OCI-LY3 (cell line): ENCODE data around the gene CACNA1A.

ENCODE experiments used
- H2AFZ ChIP-seq: fragments of 200-600, 300-600 bp; shearing (Covaris generic); 2 replicates; pipeline ENCODE4 v1.6.0; 2014; ENCODE audit warnings: antibody characterized with exemption, low read depth, low read length
- H3K27ac ChIP-seq: fragments of 200-600, 300-600 bp; sonication (generic); 2 replicates; pipeline ENCODE4 v1.5.1; 2014; ENCODE audit warnings: mild to moderate bottlenecking, low read length, moderate library complexity, mixed read lengths
- H3K27me3 ChIP-seq: fragments of 200-600, 300-600 bp; sonication (generic); 2 replicates; pipeline ENCODE4 v1.6.1; 2014; ENCODE audit warnings: low read depth, low read length, mixed read lengths
- H3K36me3 ChIP-seq: fragments of 200-600, 300-600 bp; sonication (generic); replicated peaks from 2 replicates; pipeline ENCODE3; 2014; ENCODE audit warnings: low read depth, low read length, mixed read lengths
- H3K4me1 ChIP-seq: fragments of 300-600, 200-600 bp; sonication (generic); 2 replicates; pipeline ENCODE4 v1.6.1; 2014; ENCODE audit warnings: low read length, mixed read lengths
- H3K4me2 ChIP-seq: fragments of 200-600, 300-600 bp; sonication (generic); 2 replicates; pipeline ENCODE4 v1.6.1; 2014; ENCODE audit warnings: low read length, mixed read lengths
- H3K4me3 ChIP-seq: fragments of 300-600, 200-600 bp; sonication (generic); 2 replicates; pipeline ENCODE4 v1.5.1; 2014; ENCODE audit warnings: antibody characterized with exemption, mild to moderate bottlenecking, low read length, moderate library complexity
- H3K79me2 ChIP-seq: fragments of 300-600, 200-600 bp; shearing (Covaris generic); 2 replicates; pipeline ENCODE4 v1.6.1; 2014; ENCODE audit warnings: mild to moderate bottlenecking, low read length, mixed read lengths
- H3K9ac ChIP-seq: fragments of 300-600, 200-600 bp; shearing (Covaris generic); 2 replicates; pipeline ENCODE4 v1.6.0; 2014; ENCODE audit warnings: mild to moderate bottlenecking, low read length, moderate library complexity
- H3K9me3 ChIP-seq: fragments of 200-600, 300-600 bp; shearing (Covaris generic); 2 replicates; pipeline ENCODE4 v1.6.1; 2014; ENCODE audit warnings: low read length, mixed read lengths; ENCODE audit not compliant: insufficient read depth
- H4K20me1 ChIP-seq: fragments of 200-600, 300-600 bp; sonication (generic); 2 replicates; pipeline ENCODE4 v1.6.1; 2016; ENCODE audit warnings: low read length, mixed read lengths; ENCODE audit not compliant: insufficient read depth
- EZH2phosphoT487 ChIP-seq: fragments of 200-600 bp; shearing (Covaris generic); IDR thresholded peaks from 2 replicates; pipeline ENCODE4 v1.6.1; 2018; ENCODE audit warnings: antibody characterized with exemption, mixed run types, low read depth
- TF ChIP-seq, protein P1 (sequence below): fragments of 200-600, 300-600 bp; sonication (generic); IDR thresholded peaks from 2 replicates; pipeline ENCODE4 v1.5.1; 2014; ENCODE audit warnings: antibody characterized with exemption, low read length, low read depth

Gene CACNA1A

DNA sequence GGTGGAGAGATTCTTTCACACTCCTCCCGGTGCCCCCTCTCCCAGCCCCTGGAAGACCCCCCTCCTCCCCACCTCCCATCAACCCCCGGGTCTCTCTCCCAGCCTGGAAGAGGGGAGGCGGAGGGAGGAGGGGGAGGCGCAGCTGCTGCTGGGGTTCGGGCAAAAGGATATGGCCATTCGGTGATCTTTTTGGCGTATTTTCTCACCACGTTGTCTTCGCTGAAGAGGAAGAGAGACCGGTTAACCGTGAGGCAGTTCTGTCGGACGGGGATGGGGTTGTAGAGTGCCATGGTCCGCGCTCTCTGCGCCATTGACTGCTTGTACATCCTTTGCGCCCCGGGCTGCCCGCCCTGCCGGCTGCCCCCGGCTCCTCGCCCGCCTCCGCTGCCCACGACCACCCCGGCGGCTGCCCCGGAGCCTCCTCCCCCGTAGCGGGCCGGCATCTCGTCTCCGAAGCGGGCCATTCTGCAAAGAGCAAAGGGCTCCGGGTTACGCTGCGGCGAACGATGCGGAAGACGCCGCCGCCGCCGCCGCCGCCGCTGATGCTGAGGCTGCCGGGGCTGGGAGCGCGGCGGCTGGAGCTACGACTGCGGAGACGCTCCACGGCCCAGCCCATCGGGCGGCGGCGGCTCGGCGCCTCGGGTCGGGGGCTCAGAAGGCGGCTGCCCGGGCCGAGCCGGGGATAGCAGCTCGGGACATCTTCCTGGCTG lies 363 bp downstream of the CACNA1A start:
- H3K4me1 ChIP-seq = no peaks in the 10 kb centered on the region
- no peaks in the 10 kb centered on the region for H3K9me3 ChIP-seq
- H3K9ac ChIP-seq = no peak overlapping the region
- H3K79me2 ChIP-seq = no peaks in the 10 kb centered on the region
- H4K20me1 ChIP-seq = no peaks in the 10 kb centered on the region
- no peak overlapping the region for H2AFZ ChIP-seq
- no peak overlapping the region for H3K4me2 ChIP-seq
- H3K4me3 ChIP-seq = no peak overlapping the region
- H3K27me3 ChIP-seq = peaks cover 15% of the 10 kb centered on the region
- no peak overlapping the region for H3K27ac ChIP-seq
- TF ChIP-seq, protein P1, sequence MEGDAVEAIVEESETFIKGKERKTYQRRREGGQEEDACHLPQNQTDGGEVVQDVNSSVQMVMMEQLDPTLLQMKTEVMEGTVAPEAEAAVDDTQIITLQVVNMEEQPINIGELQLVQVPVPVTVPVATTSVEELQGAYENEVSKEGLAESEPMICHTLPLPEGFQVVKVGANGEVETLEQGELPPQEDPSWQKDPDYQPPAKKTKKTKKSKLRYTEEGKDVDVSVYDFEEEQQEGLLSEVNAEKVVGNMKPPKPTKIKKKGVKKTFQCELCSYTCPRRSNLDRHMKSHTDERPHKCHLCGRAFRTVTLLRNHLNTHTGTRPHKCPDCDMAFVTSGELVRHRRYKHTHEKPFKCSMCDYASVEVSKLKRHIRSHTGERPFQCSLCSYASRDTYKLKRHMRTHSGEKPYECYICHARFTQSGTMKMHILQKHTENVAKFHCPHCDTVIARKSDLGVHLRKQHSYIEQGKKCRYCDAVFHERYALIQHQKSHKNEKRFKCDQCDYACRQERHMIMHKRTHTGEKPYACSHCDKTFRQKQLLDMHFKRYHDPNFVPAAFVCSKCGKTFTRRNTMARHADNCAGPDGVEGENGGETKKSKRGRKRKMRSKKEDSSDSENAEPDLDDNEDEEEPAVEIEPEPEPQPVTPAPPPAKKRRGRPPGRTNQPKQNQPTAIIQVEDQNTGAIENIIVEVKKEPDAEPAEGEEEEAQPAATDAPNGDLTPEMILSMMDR = no peak
- no peak for TF ChIP-seq EZH2phosphoT487
- H3K36me3 ChIP-seq = no peaks in the 10 kb centered on the region

DNA sequence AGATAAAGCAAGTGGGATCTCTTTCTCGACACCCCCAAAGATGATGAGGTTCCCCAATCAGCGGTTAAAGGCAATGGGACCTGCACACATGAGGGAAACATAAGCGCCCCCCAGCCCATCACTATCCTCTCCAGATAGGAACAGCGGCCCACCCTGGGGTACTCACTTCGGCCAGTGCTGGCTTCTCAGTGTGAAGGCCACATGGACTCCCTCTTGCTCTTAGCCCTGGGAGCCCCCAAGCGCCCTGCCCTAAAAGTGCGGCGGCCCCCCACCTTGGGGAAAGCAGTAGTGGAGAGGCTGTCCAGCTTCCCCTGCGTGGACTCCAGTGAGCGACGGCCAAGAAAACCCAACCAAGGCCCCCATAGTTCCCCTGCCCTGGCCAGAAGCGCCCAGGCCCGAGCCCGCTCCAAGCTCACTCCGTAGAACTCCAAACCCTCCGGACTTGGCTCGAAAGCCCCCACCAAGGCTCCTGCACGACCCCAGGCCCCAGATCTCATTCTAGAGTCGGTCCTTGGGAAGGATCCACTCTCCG lies 1.0 kb downstream of the CACNA1A start:
- TF ChIP-seq EZH2phosphoT487 = no peak
- TF ChIP-seq, protein P1 = no peak
- H3K27me3 ChIP-seq = peaks cover 22% of the 10 kb centered on the region
- no peaks in the 10 kb centered on the region for H3K36me3 ChIP-seq
- H3K4me1 ChIP-seq = no peaks in the 10 kb centered on the region
- no peaks in the 10 kb centered on the region for H4K20me1 ChIP-seq
- no peak overlapping the region for H3K9ac ChIP-seq
- H3K9me3 ChIP-seq = no peaks in the 10 kb centered on the region
- H3K79me2 ChIP-seq = no peaks in the 10 kb centered on the region
- H3K27ac ChIP-seq = no peak overlapping the region
- H3K4me3 ChIP-seq = no peak overlapping the region
- no peak overlapping the region for H3K4me2 ChIP-seq
- no peak overlapping the region for H2AFZ ChIP-seq

- Histone ChIP-seq H3K27me3 (peaks cover 23% of the 10 kb centered on the region), H3K9ac (no peak overlapping the region), H3K9me3 (no peaks in the 10 kb centered on the region), H4K20me1 (no peaks in the 10 kb centered on the region), H3K4me3 (no peak overlapping the region), H3K27ac (no peak overlapping the region), H3K36me3 (no peaks in the 10 kb centered on the region), H2AFZ (no peak overlapping the region), H3K79me2 (no peaks in the 10 kb centered on the region), H3K4me2 (no peak overlapping the region), H3K4me1 (no peaks in the 10 kb centered on the region)
- TF ChIP-seq, protein P1 = no peak
- TF ChIP-seq EZH2phosphoT487 = no peak
Observed at GRCh38 chr19:13503570-13504235, 2.6 kb downstream of the CACNA1A start.

- H4K20me1 ChIP-seq = no peaks in the 10 kb centered on the region
- no peak overlapping the region for H3K27ac ChIP-seq
- peaks cover 23% of the 10 kb centered on the region for H3K27me3 ChIP-seq
- no peak overlapping the region for H3K9ac ChIP-seq
- H3K4me3 ChIP-seq = no peak overlapping the region
- H3K4me2 ChIP-seq = no peak overlapping the region
- H3K4me1 ChIP-seq = no peaks in the 10 kb centered on the region
- H2AFZ ChIP-seq = no peak overlapping the region
- TF ChIP-seq EZH2phosphoT487 = no peak
- TF ChIP-seq, protein P1 = no peak
- no peaks in the 10 kb centered on the region for H3K9me3 ChIP-seq
- no peaks in the 10 kb centered on the region for H3K36me3 ChIP-seq
- H3K79me2 ChIP-seq = no peaks in the 10 kb centered on the region
Observed at GRCh38 chr19:13502231-13502630, 4.0 kb downstream of the CACNA1A start.
